Measurements from ENCODE around the gene PPIF. TPM values are rescaled to one million over a fixed set of nuclear protein-coding genes. Genes with fewer than 3 reads are reported as not detected.

Gene PPIF
- total RNA-seq, 2 experiments from 2014 or later: 55.7 to 121 TPM

GRCh38 chr10:79299397-79300241 is 47.6 kb upstream of the PPIF start:
- Histone ChIP-seq H3K79me2 (ENCODE audit: insufficient read depth, low read depth, low read length) (no peaks in the 10 kb centered on the region), H3K4me1 (ENCODE audit: insufficient read depth, low read length, poor library complexity, severe bottlenecking) (no peaks in the 10 kb centered on the region), H3K9me2 (ENCODE audit: insufficient read depth, low read length) (no peaks in the 10 kb centered on the region), H2AFZ (ENCODE audit: low read length) (no peak overlapping the region), H3K9me3 (ENCODE audit: low read length) (no peaks in the 10 kb centered on the region), H4K20me1 (ENCODE audit: insufficient read depth, low read length) (no peaks in the 10 kb centered on the region), H3K4me2 (ENCODE audit: low read length) (no peak overlapping the region), H3K36me3 (ENCODE audit: insufficient read depth, low read length) (peaks cover 91% of the 10 kb centered on the region), H3K27ac (ENCODE audit: low read depth, low read length, poor library complexity, severe bottlenecking) (no peak overlapping the region), H3K4me3 (ENCODE audit: low read depth, low read length, poor library complexity, severe bottlenecking) (no peak overlapping the region)
- TF ChIP-seq EZH2phosphoT487 (IDR thresholded peaks at IDR 0.05; ENCODE audit: borderline replicate concordance, low read depth, low read length): no peak
- no peak for TF ChIP-seq CTCF (conservative IDR thresholded peaks at IDR 0.05; ENCODE audit: low read length)
- POLR2A ChIA-PET: no interaction called here
- intact Hi-C loops (cut with micrococcal nuclease; ENCODE audit: unreplicated experiment): no loop called here
- CTCF ChIA-PET (ENCODE audit: unreplicated experiment): interaction anchor here (0.6 kb wide), 1 partner anchor 46 kb away, joined by 4 read pairs; no protein-coding TSS in a partner anchor
- DNase-seq (ENCODE audit: low spot score): no peak
- no TSS peak for BruUV-seq (replicated peaks)

- Histone ChIP-seq H3K4me3 (ENCODE audit: low read depth, low read length, poor library complexity, severe bottlenecking) (no peak overlapping the region), H3K27ac (ENCODE audit: low read depth, low read length, poor library complexity, severe bottlenecking) (no peak overlapping the region), H3K9me3 (ENCODE audit: low read length) (no peaks in the 10 kb centered on the region), H2AFZ (ENCODE audit: low read length) (no peak overlapping the region), H4K20me1 (ENCODE audit: insufficient read depth, low read length) (no peaks in the 10 kb centered on the region), H3K9me2 (ENCODE audit: insufficient read depth, low read length) (no peaks in the 10 kb centered on the region), H3K79me2 (ENCODE audit: insufficient read depth, low read depth, low read length) (no peaks in the 10 kb centered on the region), H3K4me2 (ENCODE audit: low read length) (no peak overlapping the region), H3K36me3 (ENCODE audit: insufficient read depth, low read length) (peaks cover 91% of the 10 kb centered on the region), H3K4me1 (ENCODE audit: insufficient read depth, low read length, poor library complexity, severe bottlenecking) (no peaks in the 10 kb centered on the region)
- CTCF ChIA-PET (ENCODE audit: unreplicated experiment): no interaction called here
- no peak for TF ChIP-seq CTCF (conservative IDR thresholded peaks at IDR 0.05; ENCODE audit: low read length)
- TF ChIP-seq EZH2phosphoT487 (IDR thresholded peaks at IDR 0.05; ENCODE audit: borderline replicate concordance, low read depth, low read length): no peak
- POLR2A ChIA-PET: no interaction called here
- no peak for DNase-seq (ENCODE audit: low spot score)
- intact Hi-C loops (cut with micrococcal nuclease; ENCODE audit: unreplicated experiment): no loop called here
- BruUV-seq (replicated peaks): no TSS peak
Measured at GRCh38 chr10:79300711-79301110, 46.6 kb upstream of the PPIF start.
